ENCODE measurements around the gene ZNF330.
A peak's percentile ranks its signal among the peaks of the same experiment; 100 is the strongest.
"Not testable (repeated sequence)": the region's sequence is repeated elsewhere in the genome, so short reads cannot be mapped to it uniquely, and the experiment has no call there.

Gene ZNF330

GRCh38 chr4:141220691-141221659 lies at the start of gene ZNF330:
Gene ZNF330 (plus strand): TSS chr4:141220895. CDS start chr4:141222372, 1,477 bp downstream.
- DNase-seq (ENCODE audit: low spot score) = peak; percentile 91

- no peak for DNase-seq (ENCODE audit: low spot score)
These were observed 46.2 kb upstream of the ZNF330 start for GRCh38 chr4:141174457-141174856.

- DNase-seq (ENCODE audit: low spot score) = no peak
These were observed 43.5 kb upstream of the ZNF330 start for GRCh38 chr4:141177171-141177570.

- no peak for DNase-seq (ENCODE audit: low spot score)
These were observed 41.0 kb upstream of the ZNF330 start for GRCh38 chr4:141179474-141180373.

- DNase-seq (ENCODE audit: low spot score) = no peak
These were observed 39.5 kb upstream of the ZNF330 start for GRCh38 chr4:141180991-141181761.

GRCh38 chr4:141183491-141183890 lies 37.2 kb upstream of the ZNF330 start:
- not testable (repeated sequence) for DNase-seq (ENCODE audit: low spot score)

- no peak for DNase-seq (ENCODE audit: low spot score)
These were observed 28.1 kb upstream of the ZNF330 start for GRCh38 chr4:141192564-141192963.

- DNase-seq (ENCODE audit: low spot score) = no peak
These were observed 27.1 kb upstream of the ZNF330 start for GRCh38 chr4:141193516-141194034.

GRCh38 chr4:141195095-141195707 lies 25.5 kb upstream of the ZNF330 start:
- no peak for DNase-seq (ENCODE audit: low spot score)

GRCh38 chr4:141196227-141196933 lies 24.3 kb upstream of the ZNF330 start:
- DNase-seq (ENCODE audit: low spot score) = no peak

- DNase-seq (ENCODE audit: low spot score) = no peak
These were observed 12.7 kb upstream of the ZNF330 start for GRCh38 chr4:141207961-141208360.

- no peak for DNase-seq (ENCODE audit: low spot score)
These were observed 10.5 kb upstream of the ZNF330 start for GRCh38 chr4:141210168-141210567.

- no peak for DNase-seq (ENCODE audit: low spot score)
These were observed 7.1 kb upstream of the ZNF330 start for GRCh38 chr4:141213550-141213991.

- no peak for DNase-seq (ENCODE audit: low spot score)
These were observed 5.7 kb upstream of the ZNF330 start for GRCh38 chr4:141215030-141215429.

- no peak for DNase-seq (ENCODE audit: low spot score)
These were observed 4.5 kb upstream of the ZNF330 start for GRCh38 chr4:141216002-141216761.

GRCh38 chr4:141220271-141220670 lies 424 bp upstream of the ZNF330 start:
- DNase-seq (ENCODE audit: low spot score) = peak; percentile 16

GRCh38 chr4:141223418-141223817 lies 2.7 kb downstream of the ZNF330 start:
- no peak for DNase-seq (ENCODE audit: low spot score)

- not testable (repeated sequence) for DNase-seq (ENCODE audit: low spot score)
These were observed 6.6 kb downstream of the ZNF330 start for GRCh38 chr4:141227280-141227679.

- DNase-seq (ENCODE audit: low spot score) = no peak
These were observed 8.9 kb downstream of the ZNF330 start for GRCh38 chr4:141229408-141230101.

Data from putamen (tissue), 1 donor.